Measurements from ENCODE around the gene SART3. TPM values are rescaled to one million over a fixed set of nuclear protein-coding genes. Genes with fewer than 3 reads are reported as not detected.

The SART3 gene
- total and polyA plus RNA-seq, 2 of the 8 experiments (the other 6 are each of a cell fraction or from before 2014, with no cell fraction given): 16.0 to 103 TPM

GRCh38 chr12:108517288-108518100, 43.5 kb downstream of the SART3 start:
- Histone ChIP-seq H2AK5ac (ENCODE audit: low read depth, low read length) (no peak overlapping the region), H3K79me2 (ENCODE audit: control insufficient read depth in 1 of 2, insufficient read depth in 2 of 2, low read length in 2 of 2) (peaks cover 0 to 6% of the 10 kb centered on the region in 2 experiments; a peak in 1 of 4 replicates), H3K36me3 (ENCODE audit: control insufficient read depth in 2 of 4, insufficient read depth in 4 of 4, low read length in 3 of 4) (peaks cover 14 to 42% (median 37%) of the 10 kb centered on the region in 4 experiments), H3K4me1 (replicated peaks in 1 of 4; ENCODE audit: control insufficient read depth in 3 of 4, insufficient read depth in 4 of 4, low read length in 3 of 4) (peaks cover 0 to 5% (median 3%) of the 10 kb centered on the region in 4 experiments; a peak in 6 of 7 replicates), H2AFZ (ENCODE audit: low read length) (no peak overlapping the region), H2BK12ac (ENCODE audit: low read depth, low read length) (no peak overlapping the region), H3K23ac (ENCODE audit: insufficient read length) (no peak overlapping the region), H3K9me3 (ENCODE audit: insufficient read depth in 2 of 2, low read depth in 1 of 2, low read length in 1 of 2) (no peaks in the 10 kb centered on the region), H3K14ac (ENCODE audit: insufficient read length) (no peak overlapping the region), H3K4ac (replicated peaks; ENCODE audit: insufficient read length, low read depth, low read length) (no peak overlapping the region), H3K79me1 (ENCODE audit: low read depth, low read length) (peaks cover 4% of the 10 kb centered on the region; the same call in 1 of the 2 replicates), H3K56ac (replicated peaks; ENCODE audit: insufficient read length, low read depth, low read length) (no peak overlapping the region), H3K4me3 (ENCODE audit: extremely low read depth in 1 of 4, insufficient read depth in 2 of 4, low read depth in 3 of 4, low read length in 4 of 4) (no peak overlapping the region), H3K9ac (replicated peaks in 1 of 4; ENCODE audit: extremely low read depth in 1 of 4, low read depth in 3 of 4, low read length in 3 of 4) (no peak overlapping the region), H2BK15ac (ENCODE audit: low read length) (no peak overlapping the region), H3K23me2 (ENCODE audit: low read depth, low read length) (peaks cover 3% of the 10 kb centered on the region; the same call in 1 of the 2 replicates), H2BK20ac (ENCODE audit: low read length) (no peak overlapping the region), H3K27me3 (replicated peaks in 1 of 4; ENCODE audit: control insufficient read depth in 3 of 4, extremely low read depth in 1 of 4, insufficient read depth in 3 of 4, low read length in 3 of 4) (no peaks in the 10 kb centered on the region), H4K20me1 (replicated peaks in 1 of 2; ENCODE audit: control insufficient read depth in 1 of 2, insufficient read depth in 2 of 2, low read length in 2 of 2) (peaks cover 7 to 12% of the 10 kb centered on the region in 2 experiments), H4K5ac (ENCODE audit: insufficient read length, low read depth, low read length) (no peak overlapping the region), H3K4me2 (ENCODE audit: insufficient read depth in 1 of 2, low read depth in 2 of 2, low read length in 2 of 2) (no peak overlapping the region), H4K91ac (replicated peaks; ENCODE audit: insufficient read length, low read length) (no peak overlapping the region), H2BK120ac (replicated peaks; ENCODE audit: low read depth, low read length) (no peak overlapping the region), H3K27ac (ENCODE audit: low read depth, low read length) (no peak overlapping the region), H4K8ac (ENCODE audit: extremely low read depth, insufficient read depth, low read length) (no peak overlapping the region), H3K18ac (ENCODE audit: extremely low read depth, low read length) (no peak overlapping the region), H2BK5ac (ENCODE audit: low read depth, low read length) (no peak overlapping the region)
- DNase-seq (ENCODE audit: low read depth in 1 of 2, low spot score in 2 of 2) (no peak), FAIRE-seq (no peak)
- TF ChIP-seq GTF2F1 (IDR thresholded peaks at IDR 0.05; ENCODE audit: borderline replicate concordance, low read depth, low read length): no peak
- no peak for TF ChIP-seq HDAC2 (IDR thresholded peaks at IDR 0.05; ENCODE audit: borderline replicate concordance in 1 of 2, low read depth in 2 of 2, low read length in 2 of 2)
- TF ChIP-seq MAX (IDR thresholded peaks at IDR 0.05): no peak
- TF ChIP-seq TEAD4 (IDR thresholded peaks at IDR 0.05; ENCODE audit: low read depth, low read length): no peak
- no peak for TF ChIP-seq SRF (IDR thresholded peaks at IDR 0.05; ENCODE audit: low read depth, low read length)
- no peak for TF ChIP-seq PHF8 (conservative IDR thresholded peaks at IDR 0.05; ENCODE audit: low read depth, low read length)
- TF ChIP-seq BCL11A (IDR thresholded peaks at IDR 0.05; ENCODE audit: low read depth in 2 of 2, low read length in 2 of 2): no peak
- TF ChIP-seq TCF12 (IDR thresholded peaks at IDR 0.05; ENCODE audit: low read depth, low read length): no peak
- no peak; the same call in 1 of the 2 replicates for TF ChIP-seq POLR2AphosphoS5 (IDR thresholded peaks at IDR 0.05; ENCODE audit: low read depth, low read length)
- TF ChIP-seq FOSL1 (IDR thresholded peaks at IDR 0.05; ENCODE audit: insufficient read depth, low read depth, low read length): no peak
- no peak for TF ChIP-seq CBX8 (IDR thresholded peaks at IDR 0.05; ENCODE audit: borderline replicate concordance, low read depth, low read length)
- WGBS, 2 experiments (ENCODE audit: extremely low coverage in 1 of 2, insufficient coverage in 1 of 2, insufficient read length in 1 of 2, insufficient replicate concordance in 2 of 2, low coverage in 1 of 2, low lambda C conversion rate in 2 of 2, missing lambda C conversion rate in 1 of 2): 92% methylated on average over 12 of the region's 12 CpGs; no CpG with 5 or more reads in 1 of the 2 experiments
- ChIA-PET POLR2A (ENCODE audit: partially characterized antibody) (interaction anchor here (1.2 to 1.9 kb wide), 3 partner anchors 10 to 43 kb away, joined by 3 to 8 read pairs (median 4); partner anchors contain the start of gene SART3), CTCF (ENCODE audit: partially characterized antibody) (interaction anchor here (0.8 to 3.9 kb wide), 7 partner anchors 11 to 599 kb away, joined by 3 to 17 read pairs (median 3); no protein-coding TSS in a partner anchor)

All from H1 (cell line).